Skeletal muscle cell (primary cell): ENCODE data around the gene BCL2L12.
A peak's percentile ranks its signal among the peaks of the same experiment; 100 is the strongest.

ENCODE experiments used
- DNase-seq: peaks from one replicate; pipeline ENCODE4 v3.0.0-alpha.2; 2010; ENCODE audit warnings: low read depth
- H3K4me3 ChIP-seq: 2 replicates; pipeline ENCODE4 v1.5.1; 2011; ENCODE audit warnings: low read depth, mild to moderate bottlenecking, control low read depth, low read length, moderate library complexity

BCL2L12 gene

GRCh38 chr19:49681830-49682229 is 16.1 kb downstream of the BCL2L12 start:
- no peak for DNase-seq
- H3K4me3 ChIP-seq: no peak overlapping the region

DNA sequence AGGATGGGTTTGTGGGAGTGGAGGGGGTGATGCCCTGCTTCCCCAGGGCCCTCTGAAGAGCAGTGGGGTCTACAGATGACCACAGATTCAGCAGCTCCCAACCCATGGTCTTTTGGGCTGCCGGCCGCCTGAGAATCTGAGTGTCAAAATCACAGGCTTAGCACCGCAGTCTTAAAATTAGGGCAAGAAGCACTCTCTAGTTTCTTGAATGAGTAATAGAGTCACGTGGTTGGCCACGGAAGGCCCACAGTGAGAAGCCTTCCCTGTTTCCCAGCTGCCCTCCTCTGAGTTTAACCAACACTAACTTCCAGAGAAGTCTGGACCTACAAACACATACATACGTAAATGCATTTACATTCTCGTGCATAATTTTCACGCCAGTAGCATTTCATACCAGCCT is 16.5 kb downstream of the BCL2L12 start:
- no peak overlapping the region for H3K4me3 ChIP-seq
- DNase-seq: no peak

DNA sequence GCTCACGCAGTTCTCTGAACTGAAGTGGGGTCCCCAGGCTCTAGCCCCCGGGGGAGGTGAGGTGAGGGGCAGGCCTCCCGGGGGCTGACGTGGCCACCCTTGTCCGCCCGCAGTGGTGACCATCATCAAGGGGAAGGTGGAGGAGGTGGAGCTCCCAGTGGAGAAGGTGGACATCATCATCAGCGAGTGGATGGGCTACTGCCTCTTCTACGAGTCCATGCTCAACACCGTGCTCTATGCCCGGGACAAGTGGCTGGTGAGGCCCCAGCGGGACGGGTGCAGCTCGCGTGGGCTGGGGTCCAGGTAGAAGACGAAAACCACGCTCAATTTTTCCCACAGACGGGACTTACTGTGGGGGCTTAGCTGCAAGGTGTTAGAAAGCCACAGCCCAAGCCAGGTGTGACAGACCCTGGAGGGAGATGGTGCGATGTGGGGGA is 18.1 kb downstream of the BCL2L12 start:
- DNase-seq: no peak
- H3K4me3 ChIP-seq: no peak overlapping the region

DNA sequence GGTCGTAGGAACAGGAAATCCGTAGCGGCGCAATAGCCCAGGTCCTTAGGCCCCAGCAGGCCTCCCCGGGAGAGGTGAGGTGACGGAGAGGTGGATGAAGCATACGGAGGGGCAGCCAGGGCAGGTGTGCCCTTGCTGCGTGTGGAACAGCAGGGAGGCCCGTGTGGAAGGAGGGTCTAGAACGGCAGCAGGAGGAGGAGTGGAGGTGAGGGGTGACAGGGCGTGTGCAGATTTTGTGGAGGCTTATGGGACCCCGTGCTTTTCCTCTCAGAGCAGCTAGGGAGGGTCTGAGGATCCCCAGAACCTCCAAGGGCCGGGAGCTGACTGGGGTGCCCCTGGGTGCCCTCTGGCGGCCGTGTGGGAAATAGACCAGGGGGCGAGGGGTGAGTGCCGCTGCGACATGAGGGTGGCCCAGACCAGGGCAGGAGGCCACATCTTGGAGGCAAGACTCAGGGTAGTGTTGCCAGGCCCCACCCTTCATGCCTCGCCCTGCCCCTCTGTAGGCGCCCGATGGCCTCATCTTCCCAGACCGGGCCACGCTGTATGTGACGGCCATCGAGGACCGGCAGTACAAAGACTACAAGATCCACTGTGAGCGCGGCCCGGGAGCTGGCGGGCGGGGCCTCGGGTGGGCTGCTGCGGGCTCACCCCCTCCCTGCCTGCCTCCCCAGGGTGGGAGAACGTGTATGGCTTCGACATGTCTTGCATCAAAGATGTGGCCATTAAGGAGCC is 18.7 kb downstream of the BCL2L12 start:
- no peak overlapping the region for H3K4me3 ChIP-seq
- DNase-seq: no peak

GRCh38 chr19:49684983-49685553 is 19.3 kb downstream of the BCL2L12 start:
- DNase-seq: no peak

GRCh38 chr19:49685845-49686332 is 20.2 kb downstream of the BCL2L12 start:
- no peak for DNase-seq
- H3K4me3 ChIP-seq: no peak overlapping the region

More at GRCh38 chr19:49684983-49685553, 19.3 kb downstream of the BCL2L12 start:
- no peak overlapping the region for H3K4me3 ChIP-seq

DNA sequence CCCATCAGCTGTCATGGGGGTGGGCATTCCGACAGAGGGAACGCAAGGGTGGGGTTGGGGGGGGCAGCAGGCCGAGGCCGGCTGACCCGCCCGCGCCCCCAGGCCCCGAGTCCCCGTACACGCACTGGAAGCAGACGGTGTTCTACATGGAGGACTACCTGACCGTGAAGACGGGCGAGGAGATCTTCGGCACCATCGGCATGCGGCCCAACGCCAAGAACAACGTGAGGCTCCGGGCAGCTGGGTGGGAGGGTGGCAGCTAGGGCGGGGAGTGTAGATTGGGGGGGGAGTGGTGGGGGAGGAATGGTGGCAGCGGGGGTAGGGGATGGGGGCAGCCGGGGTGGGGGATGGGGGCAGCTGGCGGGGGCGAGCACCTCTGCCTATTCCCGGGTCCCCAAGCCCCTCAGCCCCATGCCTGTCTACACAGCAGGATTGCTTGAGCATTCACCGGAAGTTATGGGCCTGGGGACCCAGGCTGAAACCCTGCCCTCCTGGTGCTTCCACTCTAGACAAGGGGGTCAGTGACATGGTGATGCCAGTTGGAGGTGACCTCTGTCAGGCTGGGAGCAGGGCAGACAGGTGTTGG is 20.9 kb downstream of the BCL2L12 start:
- no peak for DNase-seq

GRCh38 chr19:49687150-49687549 is 21.4 kb downstream of the BCL2L12 start:
- DNase-seq: no peak
- H3K4me3 ChIP-seq: no peak overlapping the region

More for the DNA sequence above, 20.9 kb downstream of the BCL2L12 start:
- no peak overlapping the region for H3K4me3 ChIP-seq

DNA sequence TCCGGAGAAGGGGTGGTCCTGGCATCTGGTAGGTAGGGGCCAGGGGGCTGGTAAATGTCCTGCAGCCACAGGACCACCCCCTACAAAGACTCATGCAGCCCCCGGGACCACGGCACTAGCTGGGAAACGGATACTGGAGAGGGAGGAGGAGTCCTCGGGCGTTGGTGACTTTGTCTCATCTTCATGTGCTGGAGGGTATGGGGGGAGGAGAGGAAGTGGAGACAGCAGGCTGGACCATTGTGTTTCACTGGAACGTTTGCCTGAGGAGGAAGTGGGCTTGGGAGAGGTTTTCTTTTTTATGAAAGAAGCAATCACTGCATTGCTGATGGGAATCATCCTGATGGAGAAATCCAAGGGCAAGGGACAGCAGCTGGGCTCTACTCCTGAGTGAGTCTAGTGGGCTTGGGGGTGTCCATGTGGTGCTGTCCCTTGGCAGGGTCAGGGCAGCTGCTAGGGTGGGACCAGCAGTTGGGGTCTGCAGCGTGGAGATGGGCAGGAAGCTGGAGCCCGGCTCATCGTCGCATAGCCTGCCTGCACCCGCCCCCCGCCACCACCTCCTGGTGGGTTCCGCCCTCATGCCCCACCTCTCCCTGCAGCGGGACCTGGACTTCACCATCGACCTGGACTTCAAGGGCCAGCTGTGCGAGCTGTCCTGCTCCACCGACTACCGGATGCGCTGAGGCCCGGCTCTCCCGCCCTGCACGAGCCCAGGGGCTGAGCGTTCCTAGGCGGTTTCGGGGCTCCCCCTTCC is 22.0 kb downstream of the BCL2L12 start:
- DNase-seq: no peak
- H3K4me3 ChIP-seq: no peak overlapping the region

- no peak for DNase-seq
- no peak overlapping the region for H3K4me3 ChIP-seq
Observed at GRCh38 chr19:49688531-49689132, 22.9 kb downstream of the BCL2L12 start.

GRCh38 chr19:49689133-49690078 is 23.7 kb downstream of the BCL2L12 start, which contains the start of gene ADM5:
Gene ADM5 (plus strand): TSS chr19:49689594. CDS start chr19:49689838, 244 bp downstream.
- DNase-seq: no peak
- H3K4me3 ChIP-seq: peak within 1 kb of the TSS; percentile 55

- H3K4me3 ChIP-seq: peak overlapping the region; percentile 55
Observed at GRCh38 chr19:49690079-49690655, 24.4 kb downstream of the BCL2L12 start.

GRCh38 chr19:49690656-49691242 is 25.0 kb downstream of the BCL2L12 start, which contains the start of gene CPT1C:
Gene CPT1C (plus strand): TSS chr19:49691116. CDS start chr19:49692253, 1,137 bp downstream.
- DNase-seq: no peak

More at GRCh38 chr19:49690079-49690655, 24.4 kb downstream of the BCL2L12 start:
- no peak for DNase-seq

GRCh38 chr19:49691243-49692146 is 25.8 kb downstream of the BCL2L12 start:
- H3K4me3 ChIP-seq: peak overlapping the region; percentile 55
- no peak for DNase-seq

More at GRCh38 chr19:49690656-49691242, 25.0 kb downstream of the BCL2L12 start, which contains the start of gene CPT1C:
- H3K4me3 ChIP-seq: peak within 1 kb of the TSS; percentile 55

- H3K4me3 ChIP-seq: peak overlapping the region; percentile 55
- no peak for DNase-seq
Observed at GRCh38 chr19:49692147-49692506, 26.4 kb downstream of the BCL2L12 start.

GRCh38 chr19:49696115-49696514 is 30.4 kb downstream of the BCL2L12 start:
- no peak for DNase-seq
- H3K4me3 ChIP-seq: no peak overlapping the region
